GM21717 (cell line): ENCODE data around the gene FXYD4.
A peak's percentile ranks its signal among the peaks of the same experiment; 100 is the strongest.

Experiments
- ATAC-seq: cut with Tn5 transposase; IDR thresholded peaks from one replicate; pipeline ENCODE4 v1.9.1; 2021; ENCODE audit warnings: mild to moderate bottlenecking, moderate library complexity; ENCODE audit not compliant: unreplicated experiment

The FXYD4 gene

GRCh38 chr10:43394868-43395267 is 23.4 kb downstream of the FXYD4 start:
- no peak for ATAC-seq

- no peak for ATAC-seq
Observed at GRCh38 chr10:43395571-43396060, 24.2 kb downstream of the FXYD4 start.

- peak; percentile 50 for ATAC-seq
Observed at GRCh38 chr10:43396061-43396927, 24.9 kb downstream of the FXYD4 start.

GRCh38 chr10:43396928-43397624 is 25.6 kb downstream of the FXYD4 start:
- peak; percentile 84 for ATAC-seq

- ATAC-seq: no peak
Observed at GRCh38 chr10:43398939-43399319, 27.5 kb downstream of the FXYD4 start.

- no peak for ATAC-seq
Observed at GRCh38 chr10:43399320-43400310, 28.2 kb downstream of the FXYD4 start.

GRCh38 chr10:43401627-43402026 is 30.2 kb downstream of the FXYD4 start:
- ATAC-seq: no peak

- ATAC-seq: no peak
Observed at GRCh38 chr10:43402176-43402575, 30.7 kb downstream of the FXYD4 start.

GRCh38 chr10:43402880-43403452 is 31.5 kb downstream of the FXYD4 start:
- ATAC-seq: no peak

GRCh38 chr10:43403911-43404703 is 32.7 kb downstream of the FXYD4 start:
- ATAC-seq: no peak

- ATAC-seq: no peak
Observed at GRCh38 chr10:43404704-43405084, 33.3 kb downstream of the FXYD4 start.

GRCh38 chr10:43407148-43407575 is 35.7 kb downstream of the FXYD4 start:
- no peak for ATAC-seq

- peak; percentile 52 for ATAC-seq
Observed at GRCh38 chr10:43407576-43408330, 36.3 kb downstream of the FXYD4 start.

- ATAC-seq: no peak
Observed at GRCh38 chr10:43408331-43408709, 36.9 kb downstream of the FXYD4 start.

- peak; percentile 66 for ATAC-seq
Observed at GRCh38 chr10:43408710-43409384, 37.4 kb downstream of the FXYD4 start, which contains the start of gene HNRNPF. TSS of gene HNRNPF (minus strand) at chr10:43409186. CDS start at chr10:43387884, 21,302 bp downstream.

- ATAC-seq: no peak
Observed at GRCh38 chr10:43409385-43410109, 38.1 kb downstream of the FXYD4 start.

- ATAC-seq: no peak
Observed at GRCh38 chr10:43410345-43410744, 38.9 kb downstream of the FXYD4 start.

GRCh38 chr10:43411536-43411935 is 40.1 kb downstream of the FXYD4 start:
- no peak for ATAC-seq
